GM23338 (cell line): ENCODE measurements around the gene CCL18.

ENCODE experiments used
- CREB1 ChIP-seq: fragments of 250-450 bp; sonication (Bioruptor Pico); IDR thresholded peaks from 2 replicates; pipeline ENCODE4 v1.5.0; 2020; ENCODE audit warnings: low read depth, mild to moderate bottlenecking, moderate library complexity
- EZH2 ChIP-seq: fragments of 200-600 bp; sonication (generic); IDR thresholded peaks from one replicate; pipeline ENCODE4 v1.8.0; 2017; ENCODE audit warnings: antibody characterized with exemption, mild to moderate bottlenecking, low read depth; ENCODE audit not compliant: unreplicated experiment
- EZH2phosphoT487 ChIP-seq: fragments of 200-600 bp; sonication (generic); IDR thresholded peaks from one replicate; pipeline ENCODE4 v1.8.1; 2018; ENCODE audit warnings: antibody characterized with exemption; ENCODE audit not compliant: unreplicated experiment
- NANOG ChIP-seq: IDR thresholded peaks from 2 replicates; pipeline ENCODE4 v1.6.1; 2016; ENCODE audit warnings: antibody characterized with exemption, borderline replicate concordance
- POLR2AphosphoS5 ChIP-seq: IDR thresholded peaks from 2 replicates; pipeline ENCODE4 v1.6.1; 2016; ENCODE audit warnings: antibody characterized with exemption, low read depth
- STAT1 ChIP-seq: IDR thresholded peaks from one replicate; pipeline ENCODE4 v1.6.1; 2016; ENCODE audit warnings: antibody characterized with exemption; ENCODE audit not compliant: unreplicated experiment
- ZNF114 ChIP-seq: fragments of 250-450 bp; sonication (Bioruptor Pico); IDR thresholded peaks from 2 replicates; pipeline ENCODE4 v1.5.0; 2020; ENCODE audit warnings: mild to moderate bottlenecking, moderate library complexity
- ZNF331 ChIP-seq: fragments of 250-450 bp; sonication (Bioruptor Pico); IDR thresholded peaks from 2 replicates; pipeline ENCODE4 v1.5.0; 2020; ENCODE audit warnings: low read depth, mild to moderate bottlenecking, moderate library complexity
- TF ChIP-seq, protein P1 (sequence below), 2 experiments: fragments of 200-600 bp in 1 of 2; sonication (generic) in 1 of 2; conservative IDR thresholded peaks; 2 replicates each; pipeline versions ENCODE4 v1.5.1 to v1.6.1; 2016 to 2017; ENCODE audit warnings: antibody characterized with exemption in 2 of 2, low read depth in 2 of 2, mild to moderate bottlenecking in 2 of 2, moderate library complexity in 1 of 2
- TF ChIP-seq, protein P2 (sequence below): IDR thresholded peaks from 2 replicates; pipeline ENCODE4 v1.6.1; 2016; ENCODE audit warnings: antibody characterized with exemption
- TF ChIP-seq, protein P3 (sequence below): IDR thresholded peaks from one replicate; pipeline ENCODE4 v1.6.1; 2018; ENCODE audit warnings: antibody characterized with exemption; ENCODE audit not compliant: unreplicated experiment

DNA sequence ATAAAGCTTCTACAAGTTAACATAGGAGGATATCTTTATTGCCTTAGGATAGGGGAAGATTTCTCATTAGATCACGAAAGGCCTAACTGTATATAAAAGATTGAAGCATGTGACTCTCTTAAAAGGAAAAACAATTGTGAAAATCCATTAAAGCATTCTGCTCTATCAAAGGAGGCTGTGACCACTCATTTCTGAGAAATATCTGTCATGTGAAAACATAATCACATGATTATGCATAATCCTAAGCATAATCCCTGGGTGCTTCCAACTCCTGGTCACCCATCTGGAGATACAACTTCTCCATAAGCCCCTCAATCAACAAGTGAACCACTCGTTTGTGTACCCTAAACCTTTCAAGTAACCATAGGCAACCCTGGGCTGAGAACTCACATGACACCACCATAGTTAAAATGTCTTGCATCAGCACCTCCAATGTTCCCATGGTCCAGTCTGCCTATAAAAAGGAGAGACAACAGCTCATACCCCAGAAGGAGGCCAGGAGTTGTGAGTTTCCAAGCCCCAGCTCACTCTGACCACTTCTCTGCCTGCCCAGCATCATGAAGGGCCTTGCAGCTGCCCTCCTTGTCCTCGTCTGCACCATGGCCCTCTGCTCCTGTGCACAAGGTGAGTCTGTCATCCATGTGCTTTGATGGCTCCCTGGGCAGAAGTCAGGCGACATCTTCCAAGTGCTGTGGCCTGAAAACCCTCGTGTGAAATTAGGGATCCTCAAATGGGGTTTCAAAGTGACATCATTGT, at the start of gene CCL18:
- TF ChIP-seq, protein P1, sequence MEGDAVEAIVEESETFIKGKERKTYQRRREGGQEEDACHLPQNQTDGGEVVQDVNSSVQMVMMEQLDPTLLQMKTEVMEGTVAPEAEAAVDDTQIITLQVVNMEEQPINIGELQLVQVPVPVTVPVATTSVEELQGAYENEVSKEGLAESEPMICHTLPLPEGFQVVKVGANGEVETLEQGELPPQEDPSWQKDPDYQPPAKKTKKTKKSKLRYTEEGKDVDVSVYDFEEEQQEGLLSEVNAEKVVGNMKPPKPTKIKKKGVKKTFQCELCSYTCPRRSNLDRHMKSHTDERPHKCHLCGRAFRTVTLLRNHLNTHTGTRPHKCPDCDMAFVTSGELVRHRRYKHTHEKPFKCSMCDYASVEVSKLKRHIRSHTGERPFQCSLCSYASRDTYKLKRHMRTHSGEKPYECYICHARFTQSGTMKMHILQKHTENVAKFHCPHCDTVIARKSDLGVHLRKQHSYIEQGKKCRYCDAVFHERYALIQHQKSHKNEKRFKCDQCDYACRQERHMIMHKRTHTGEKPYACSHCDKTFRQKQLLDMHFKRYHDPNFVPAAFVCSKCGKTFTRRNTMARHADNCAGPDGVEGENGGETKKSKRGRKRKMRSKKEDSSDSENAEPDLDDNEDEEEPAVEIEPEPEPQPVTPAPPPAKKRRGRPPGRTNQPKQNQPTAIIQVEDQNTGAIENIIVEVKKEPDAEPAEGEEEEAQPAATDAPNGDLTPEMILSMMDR (conservative IDR thresholded peaks at IDR 0.05; ENCODE audit: low read depth in 2 of 2) = no peak
- TF ChIP-seq CREB1 (CRISPR knock-in tag) (no peak), ZNF114 (CRISPR knock-in tag) (no peak), EZH2phosphoT487 (no peak), POLR2AphosphoS5 (no peak), STAT1 (no peak), EZH2 (no peak), NANOG (no peak), ZNF331 (CRISPR knock-in tag) (no peak)
- TF ChIP-seq, protein P2, sequence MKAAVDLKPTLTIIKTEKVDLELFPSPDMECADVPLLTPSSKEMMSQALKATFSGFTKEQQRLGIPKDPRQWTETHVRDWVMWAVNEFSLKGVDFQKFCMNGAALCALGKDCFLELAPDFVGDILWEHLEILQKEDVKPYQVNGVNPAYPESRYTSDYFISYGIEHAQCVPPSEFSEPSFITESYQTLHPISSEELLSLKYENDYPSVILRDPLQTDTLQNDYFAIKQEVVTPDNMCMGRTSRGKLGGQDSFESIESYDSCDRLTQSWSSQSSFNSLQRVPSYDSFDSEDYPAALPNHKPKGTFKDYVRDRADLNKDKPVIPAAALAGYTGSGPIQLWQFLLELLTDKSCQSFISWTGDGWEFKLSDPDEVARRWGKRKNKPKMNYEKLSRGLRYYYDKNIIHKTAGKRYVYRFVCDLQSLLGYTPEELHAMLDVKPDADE = no peak
- TF ChIP-seq, protein P3, sequence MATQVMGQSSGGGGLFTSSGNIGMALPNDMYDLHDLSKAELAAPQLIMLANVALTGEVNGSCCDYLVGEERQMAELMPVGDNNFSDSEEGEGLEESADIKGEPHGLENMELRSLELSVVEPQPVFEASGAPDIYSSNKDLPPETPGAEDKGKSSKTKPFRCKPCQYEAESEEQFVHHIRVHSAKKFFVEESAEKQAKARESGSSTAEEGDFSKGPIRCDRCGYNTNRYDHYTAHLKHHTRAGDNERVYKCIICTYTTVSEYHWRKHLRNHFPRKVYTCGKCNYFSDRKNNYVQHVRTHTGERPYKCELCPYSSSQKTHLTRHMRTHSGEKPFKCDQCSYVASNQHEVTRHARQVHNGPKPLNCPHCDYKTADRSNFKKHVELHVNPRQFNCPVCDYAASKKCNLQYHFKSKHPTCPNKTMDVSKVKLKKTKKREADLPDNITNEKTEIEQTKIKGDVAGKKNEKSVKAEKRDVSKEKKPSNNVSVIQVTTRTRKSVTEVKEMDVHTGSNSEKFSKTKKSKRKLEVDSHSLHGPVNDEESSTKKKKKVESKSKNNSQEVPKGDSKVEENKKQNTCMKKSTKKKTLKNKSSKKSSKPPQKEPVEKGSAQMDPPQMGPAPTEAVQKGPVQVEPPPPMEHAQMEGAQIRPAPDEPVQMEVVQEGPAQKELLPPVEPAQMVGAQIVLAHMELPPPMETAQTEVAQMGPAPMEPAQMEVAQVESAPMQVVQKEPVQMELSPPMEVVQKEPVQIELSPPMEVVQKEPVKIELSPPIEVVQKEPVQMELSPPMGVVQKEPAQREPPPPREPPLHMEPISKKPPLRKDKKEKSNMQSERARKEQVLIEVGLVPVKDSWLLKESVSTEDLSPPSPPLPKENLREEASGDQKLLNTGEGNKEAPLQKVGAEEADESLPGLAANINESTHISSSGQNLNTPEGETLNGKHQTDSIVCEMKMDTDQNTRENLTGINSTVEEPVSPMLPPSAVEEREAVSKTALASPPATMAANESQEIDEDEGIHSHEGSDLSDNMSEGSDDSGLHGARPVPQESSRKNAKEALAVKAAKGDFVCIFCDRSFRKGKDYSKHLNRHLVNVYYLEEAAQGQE = no peak
